ENCODE results near the gene HMG20A. TPM values are rescaled to one million over a fixed set of nuclear protein-coding genes. Genes with fewer than 3 reads are reported as not detected.
A peak's percentile ranks its signal among the peaks of the same experiment; 100 is the strongest.

The HMG20A gene
- total RNA-seq, 4 donors from 2014 or later = 20.7 to 42.2 (median 31.2) TPM

DNA sequence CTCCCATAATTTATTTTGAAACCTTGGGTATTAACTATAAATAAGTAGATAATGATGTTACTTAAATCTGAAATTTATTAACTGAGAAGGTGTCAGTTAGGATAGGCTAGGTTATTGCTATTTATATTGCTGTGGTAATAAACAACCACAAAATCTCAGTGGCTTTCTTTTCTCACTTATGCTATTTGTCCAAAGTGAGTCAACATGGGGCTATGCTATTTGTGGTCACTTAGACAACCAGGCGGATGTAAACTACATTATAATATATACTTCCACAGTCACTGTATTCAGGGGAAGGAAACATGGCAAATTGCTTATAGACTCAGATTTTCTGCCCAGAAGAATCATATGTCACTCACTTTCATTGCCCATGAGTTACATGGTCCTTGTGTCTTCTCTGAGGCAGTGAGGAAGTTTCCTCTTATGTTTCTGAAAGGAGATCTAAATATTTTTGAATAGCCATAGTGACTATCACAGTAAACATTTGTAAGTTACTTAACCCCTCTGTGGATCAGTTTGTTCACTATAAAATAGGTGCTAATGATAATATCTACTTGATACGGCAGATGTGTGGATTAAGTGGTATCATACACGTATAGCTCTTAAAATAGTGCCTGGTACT is 19.8 kb downstream of the HMG20A start:
- intact Hi-C loops (cut with DNase I) = no loop called here
- TF ChIP-seq POLR2A (IDR thresholded peaks at IDR 0.05; ENCODE audit: low read depth) = no peak
- no peak for TF ChIP-seq POLR2AphosphoS5 (IDR thresholded peaks at IDR 0.05)
- no peak for TF ChIP-seq EP300 (IDR thresholded peaks at IDR 0.05)
- TF ChIP-seq, protein P1, sequence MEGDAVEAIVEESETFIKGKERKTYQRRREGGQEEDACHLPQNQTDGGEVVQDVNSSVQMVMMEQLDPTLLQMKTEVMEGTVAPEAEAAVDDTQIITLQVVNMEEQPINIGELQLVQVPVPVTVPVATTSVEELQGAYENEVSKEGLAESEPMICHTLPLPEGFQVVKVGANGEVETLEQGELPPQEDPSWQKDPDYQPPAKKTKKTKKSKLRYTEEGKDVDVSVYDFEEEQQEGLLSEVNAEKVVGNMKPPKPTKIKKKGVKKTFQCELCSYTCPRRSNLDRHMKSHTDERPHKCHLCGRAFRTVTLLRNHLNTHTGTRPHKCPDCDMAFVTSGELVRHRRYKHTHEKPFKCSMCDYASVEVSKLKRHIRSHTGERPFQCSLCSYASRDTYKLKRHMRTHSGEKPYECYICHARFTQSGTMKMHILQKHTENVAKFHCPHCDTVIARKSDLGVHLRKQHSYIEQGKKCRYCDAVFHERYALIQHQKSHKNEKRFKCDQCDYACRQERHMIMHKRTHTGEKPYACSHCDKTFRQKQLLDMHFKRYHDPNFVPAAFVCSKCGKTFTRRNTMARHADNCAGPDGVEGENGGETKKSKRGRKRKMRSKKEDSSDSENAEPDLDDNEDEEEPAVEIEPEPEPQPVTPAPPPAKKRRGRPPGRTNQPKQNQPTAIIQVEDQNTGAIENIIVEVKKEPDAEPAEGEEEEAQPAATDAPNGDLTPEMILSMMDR (IDR thresholded peaks at IDR 0.05) = no peak
- 83% methylated on average over 3 of the region's 3 CpGs for WGBS
- Histone ChIP-seq H3K4me1 (peaks cover 32 to 43% (median 40%) of the 10 kb centered on the region in 4 donors), H3K4me3 (no peak overlapping the region), H3K27me3 (no peaks in the 10 kb centered on the region), H3K36me3 (no peaks in the 10 kb centered on the region), H3K9me3 (no peaks in the 10 kb centered on the region), H3K27ac (replicated peaks in 1 of 4) (no peak overlapping the region)
- DNase-seq (ENCODE audit: extremely low spot score) = no peak

DNA sequence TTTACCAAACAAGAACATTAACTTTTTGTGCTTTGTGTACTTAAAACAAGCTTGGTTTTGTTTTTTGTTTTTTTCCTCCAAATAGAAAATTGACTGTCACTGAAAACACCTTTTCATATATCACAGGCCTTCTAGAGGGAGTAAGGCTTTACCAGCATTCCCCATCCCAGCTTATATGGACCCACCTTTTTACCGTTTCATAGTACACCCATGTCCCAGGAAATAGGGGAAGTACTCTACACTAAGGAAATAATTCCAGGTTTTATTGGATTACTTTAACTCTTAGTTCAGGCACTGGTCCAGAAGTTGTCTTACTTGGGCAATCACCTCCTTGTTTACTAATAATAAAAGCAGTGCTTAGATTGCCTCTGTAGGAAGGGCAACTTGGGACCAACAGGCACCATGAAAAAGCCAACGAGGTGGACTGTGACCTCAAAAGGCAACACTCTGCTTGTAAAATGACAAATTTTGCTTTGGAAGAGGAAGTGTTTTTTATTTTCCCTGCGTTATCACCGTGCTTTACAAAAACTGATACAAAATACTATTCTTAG is 26.2 kb downstream of the HMG20A start:
- H3K36me3 ChIP-seq = peaks cover 0 to 5% (median 0%) of the 10 kb centered on the region in 4 donors
- no peaks in the 10 kb centered on the region for H3K27me3 ChIP-seq
- H3K9me3 ChIP-seq = no peaks in the 10 kb centered on the region
- H3K4me3 ChIP-seq = no peak overlapping the region
- H3K4me1 ChIP-seq = peaks cover 27 to 50% (median 47%) of the 10 kb centered on the region in 4 donors
- 79% methylated on average over 4 of the region's 4 CpGs for WGBS
- no peak overlapping the region for H3K27ac ChIP-seq (replicated peaks in 1 of 4)
- no peak for DNase-seq (ENCODE audit: extremely low spot score)
- TF ChIP-seq, protein P1 (IDR thresholded peaks at IDR 0.05) = no peak
- no peak for TF ChIP-seq EP300 (IDR thresholded peaks at IDR 0.05)
- intact Hi-C loops (cut with DNase I) = no loop called here

- no peak for DNase-seq (ENCODE audit: extremely low spot score)
- Histone ChIP-seq H3K27me3 (no peaks in the 10 kb centered on the region), H3K27ac (replicated peaks in 1 of 4) (no peak overlapping the region), H3K4me1 (peaks cover 37 to 44% (median 41%) of the 10 kb centered on the region in 4 donors), H3K4me3 (no peak overlapping the region), H3K36me3 (peaks cover 0 to 10% (median 1%) of the 10 kb centered on the region in 4 donors), H3K9me3 (no peaks in the 10 kb centered on the region)
- TF ChIP-seq POLR2A (IDR thresholded peaks at IDR 0.05; ENCODE audit: low read depth) = no peak
- TF ChIP-seq POLR2AphosphoS5 (IDR thresholded peaks at IDR 0.05) = no peak
- TF ChIP-seq, protein P1 (IDR thresholded peaks at IDR 0.05) = no peak
- TF ChIP-seq EP300 (IDR thresholded peaks at IDR 0.05) = no peak
- intact Hi-C loops (cut with DNase I) = no loop called here
- WGBS = 91% methylated on average over 1 of the region's 1 CpG
Measured at GRCh38 chr15:77454265-77454664, 33.6 kb downstream of the HMG20A start.

- Histone ChIP-seq H3K9me3 (no peaks in the 10 kb centered on the region), H3K27me3 (no peaks in the 10 kb centered on the region), H3K4me1 (peaks cover 37 to 44% (median 41%) of the 10 kb centered on the region in 4 donors), H3K27ac (replicated peaks in 1 of 4) (peak overlapping the region in 3 of 4 donors; percentile 35 to 59 (median 46)), H3K36me3 (peaks cover 0 to 16% (median 2%) of the 10 kb centered on the region in 4 donors), H3K4me3 (no peak overlapping the region)
- no peak for DNase-seq (ENCODE audit: extremely low spot score)
- intact Hi-C loops (cut with DNase I) = no loop called here
- TF ChIP-seq POLR2AphosphoS5 (IDR thresholded peaks at IDR 0.05) (no peak), EP300 (IDR thresholded peaks at IDR 0.05) (no peak), POLR2A (IDR thresholded peaks at IDR 0.05; ENCODE audit: low read depth) (no peak)
- TF ChIP-seq, protein P1 (IDR thresholded peaks at IDR 0.05) = no peak
Measured at GRCh38 chr15:77454951-77455350, 34.3 kb downstream of the HMG20A start.
